Pancreas (tissue), 10 donors: ENCODE results near the gene WNT6. TPM values are rescaled to one million over a fixed set of nuclear protein-coding genes. Genes with fewer than 3 reads are reported as not detected.

Experiments
- ATAC-seq, 4 donors: fragments of 200-7000 bp; cut with Tn5 transposase; one replicate each; pipeline versions ENCODE4 v1.8.0 to v1.9.1; 2020; ENCODE audit warnings: mild to moderate bottlenecking in 4 of 4, moderate library complexity in 4 of 4
- DNase-seq, 6 donors: peaks; one replicate each; pipeline ENCODE4 v3.0.0-alpha.2; 2020
- FAIRE-seq: peaks from 2 replicates; lab custom pipeline; 2012; peaks lifted over from hg19 to GRCh38; lab: Jason Lieb, UNC
- H3K27ac ChIP-seq, 4 donors: fragments of 200-600 bp; sonication (generic); 1 replicate in 3 of 4; 2 replicates in 1 of 4; pipeline versions ENCODE4 v1.5.0 to v1.8.0; 2020
- H3K27me3 ChIP-seq, 4 donors: fragments of 200-600 bp; one replicate each; pipeline ENCODE4 v1.8.0; 2021
- H3K36me3 ChIP-seq, 3 donors: fragments of 200-600 bp; sonication (generic) in 1 of 3; one replicate each; pipeline versions ENCODE4 v1.5.0 to v1.8.0; 2020 to 2021
- H3K4me1 ChIP-seq, 3 donors: fragments of 200-600 bp; one replicate each; pipeline ENCODE4 v1.8.0; 2021
- H3K4me3 ChIP-seq, 4 donors: fragments of 200-600 bp; sonication (generic) in 2 of 4; one replicate each; pipeline versions ENCODE4 v1.5.0 to v1.8.0; 2020 to 2021
- H3K9me3 ChIP-seq, 4 donors: fragments of 200-600 bp; one replicate each; pipeline ENCODE4 v1.8.0; 2021
- WGBS, 2 donors: extraction: QIAGEN DNeasy Blood & Tissue Kit; methylation state at CpG; one replicate each; pipeline ENCODE4 v1.1.7; 2013; 5-methylcytosine and 5-hydroxymethylcytosine counted together
- intact Hi-C, 3 donors: fragments of 100-400 bp; cut with DNase I; formaldehyde crosslinking; loops; one replicate each; pipeline versions ENCODE4 v1.11.1 to v1.14.2; 2022
- polyA plus RNA-seq, 2 donors: library from polyadenylated mRNA; stranded (reverse); fragments of 200-250 nt; gene quantifications; one replicate each; pipeline ENCODE4 v1.2.3, GENCODE V29; 2013
- total RNA-seq, 6 donors: library from RNA; stranded (reverse); fragmentation: NEBNext Ultra II Directional in 4 of 6; extraction: Animal tissue kit (Norgen Biotek cat#: 25700) in 4 of 6; gene quantifications; one replicate each; pipeline versions ENCODE4 v1.2.1 to v1.2.4, GENCODE V29; 2021 to 2023
- TF ChIP-seq, protein P1 (sequence below), 4 donors: fragments of 200-600 bp; sonication (generic) in 3 of 4; IDR thresholded peaks; one replicate each; pipeline versions ENCODE4 v1.5.0 to v1.8.0; 2021; ENCODE audit warnings: antibody characterized with exemption in 4 of 4
- donor health status: healthy with polysubstance abuse.
- donor health status: DM: no; HTN: no; CAD: no; lungs with moderate emphysema.
- donor health status: DM: no; HTN: no; CAD: no.
- donor health status: control.
- donor health status: control.
- donor health status: Bipolar disorder and iron deficiency.
- donor health status: DM: yes; HTN: yes; CAD: no.
- donor health status: DM: no; HTN: no; CAD: no.
- donor health status: DM: no; HTN: no; CAD: no.
- donor health status: DM: yes; HTN: yes; CAD: no.

Gene WNT6
- total and polyA plus RNA-seq, 8 donors: 0.09 to 1.2 (median 0.32) TPM; not detected in 1

DNA sequence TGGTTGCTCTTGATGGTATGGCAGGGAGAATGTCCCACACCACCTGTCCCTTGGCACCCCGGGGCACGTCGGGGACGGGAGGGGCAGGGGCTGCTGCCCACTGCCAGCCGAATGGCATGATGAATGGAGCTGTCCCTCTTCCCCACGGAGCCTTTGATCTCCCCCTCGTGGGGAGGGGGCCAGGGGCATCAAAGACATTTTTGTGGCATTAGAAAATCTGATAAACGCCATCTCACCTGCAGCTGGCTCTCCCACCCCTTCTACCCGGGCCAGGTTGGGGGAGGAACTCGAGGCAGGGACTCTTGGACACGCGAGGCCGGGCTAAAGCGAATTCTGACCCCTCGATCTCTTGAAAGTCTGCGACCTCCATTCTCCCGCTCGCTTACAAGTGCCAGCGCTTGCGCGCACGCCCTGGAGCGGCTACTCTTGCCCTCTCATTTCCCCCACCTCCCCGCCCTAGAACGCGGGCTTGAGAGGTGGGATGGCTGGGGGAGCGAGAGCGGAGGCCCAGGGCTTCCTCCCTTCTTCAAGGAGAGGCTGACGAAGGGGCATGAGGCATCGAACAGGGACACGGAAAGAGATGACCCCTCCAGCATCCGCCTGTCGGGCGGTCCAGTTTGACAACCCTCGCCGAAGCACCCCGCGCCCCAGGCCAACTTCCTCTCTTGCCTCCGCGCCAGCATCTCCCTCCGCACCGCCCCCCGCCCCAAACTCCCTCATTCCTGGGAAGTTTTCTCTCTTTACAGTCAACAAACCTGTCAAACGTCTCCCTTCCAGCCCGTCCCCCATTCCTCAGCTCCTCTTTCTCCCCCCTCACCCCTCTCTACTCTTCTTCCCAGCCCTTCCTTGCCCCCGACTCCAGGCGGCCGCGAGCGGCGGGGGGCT lies 692 bp upstream of the WNT6 start:
- no peak overlapping the region for H3K27ac ChIP-seq
- TF ChIP-seq, protein P1, sequence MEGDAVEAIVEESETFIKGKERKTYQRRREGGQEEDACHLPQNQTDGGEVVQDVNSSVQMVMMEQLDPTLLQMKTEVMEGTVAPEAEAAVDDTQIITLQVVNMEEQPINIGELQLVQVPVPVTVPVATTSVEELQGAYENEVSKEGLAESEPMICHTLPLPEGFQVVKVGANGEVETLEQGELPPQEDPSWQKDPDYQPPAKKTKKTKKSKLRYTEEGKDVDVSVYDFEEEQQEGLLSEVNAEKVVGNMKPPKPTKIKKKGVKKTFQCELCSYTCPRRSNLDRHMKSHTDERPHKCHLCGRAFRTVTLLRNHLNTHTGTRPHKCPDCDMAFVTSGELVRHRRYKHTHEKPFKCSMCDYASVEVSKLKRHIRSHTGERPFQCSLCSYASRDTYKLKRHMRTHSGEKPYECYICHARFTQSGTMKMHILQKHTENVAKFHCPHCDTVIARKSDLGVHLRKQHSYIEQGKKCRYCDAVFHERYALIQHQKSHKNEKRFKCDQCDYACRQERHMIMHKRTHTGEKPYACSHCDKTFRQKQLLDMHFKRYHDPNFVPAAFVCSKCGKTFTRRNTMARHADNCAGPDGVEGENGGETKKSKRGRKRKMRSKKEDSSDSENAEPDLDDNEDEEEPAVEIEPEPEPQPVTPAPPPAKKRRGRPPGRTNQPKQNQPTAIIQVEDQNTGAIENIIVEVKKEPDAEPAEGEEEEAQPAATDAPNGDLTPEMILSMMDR (IDR thresholded peaks at IDR 0.05): no peak
- no peaks in the 10 kb centered on the region for H3K9me3 ChIP-seq
- DNase-seq (peak in 1 of 6 donors; percentile 41), ATAC-seq (no peak), FAIRE-seq (no peak)
- intact Hi-C loops: no loop called here
- WGBS, 2 donors: 6 to 7% methylated on average over 42 to 51 of the region's 51 CpGs
- H3K4me1 ChIP-seq: peaks cover 0 to 2% (median 0%) of the 10 kb centered on the region in 3 donors
- H3K36me3 ChIP-seq: no peaks in the 10 kb centered on the region
- H3K27me3 ChIP-seq: peaks cover 0 to 12% (median 0%) of the 10 kb centered on the region in 4 donors
- peak overlapping the region in 2 of 4 donors; percentile 18 to 40 for H3K4me3 ChIP-seq

GRCh38 chr2:218859988-218860831 lies 605 bp downstream of the WNT6 start:
- no peaks in the 10 kb centered on the region for H3K36me3 ChIP-seq
- intact Hi-C loops: no loop called here
- H3K9me3 ChIP-seq: no peaks in the 10 kb centered on the region
- peaks cover 0 to 12% (median 0%) of the 10 kb centered on the region in 4 donors for H3K27me3 ChIP-seq
- no peak overlapping the region for H3K27ac ChIP-seq
- H3K4me1 ChIP-seq: peaks cover 0 to 2% (median 0%) of the 10 kb centered on the region in 3 donors
- ATAC-seq: peak in 1 of 4 donors; percentile 23
- peak overlapping the region in 3 of 4 donors; percentile 7 to 40 (median 18) for H3K4me3 ChIP-seq
- 4% methylated on average over 40 to 47 of the region's 47 CpGs for whole genome bisulfite sequencing, 2 donors
- FAIRE-seq: no peak
- TF ChIP-seq, protein P1 (IDR thresholded peaks at IDR 0.05): no peak
- peak in 1 of 6 donors; percentile 44 for DNase-seq

GRCh38 chr2:218860950-218861381 lies 1.4 kb downstream of the WNT6 start:
- H3K9me3 ChIP-seq: no peaks in the 10 kb centered on the region
- H3K36me3 ChIP-seq: no peaks in the 10 kb centered on the region
- H3K4me1 ChIP-seq: peaks cover 0 to 2% (median 0%) of the 10 kb centered on the region in 3 donors
- intact Hi-C loops: no loop called here
- ATAC-seq (peak in 3 of 4 donors; percentile 19 to 40 (median 31)), DNase-seq (no peak), FAIRE-seq (no peak)
- TF ChIP-seq, protein P1 (IDR thresholded peaks at IDR 0.05): no peak
- H3K27ac ChIP-seq: no peak overlapping the region
- 6 to 10% methylated on average over 21 of the region's 21 CpGs for WGBS, 2 donors
- H3K4me3 ChIP-seq: no peak overlapping the region
- H3K27me3 ChIP-seq: peaks cover 0 to 12% (median 0%) of the 10 kb centered on the region in 4 donors

- no peak for ATAC-seq
- H3K4me3 ChIP-seq: no peak overlapping the region
- TF ChIP-seq, protein P1 (IDR thresholded peaks at IDR 0.05): no peak
- 64 to 75% methylated on average over 7 of the region's 7 CpGs for WGBS, 2 donors
- H3K27me3 ChIP-seq: peaks cover 0 to 12% (median 0%) of the 10 kb centered on the region in 4 donors
- no peaks in the 10 kb centered on the region for H3K9me3 ChIP-seq
- H3K36me3 ChIP-seq: no peaks in the 10 kb centered on the region
- DNase-seq: peak in 1 of 6 donors; percentile 30
- FAIRE-seq: no peak
- H3K4me1 ChIP-seq: peaks cover 0 to 2% (median 0%) of the 10 kb centered on the region in 3 donors
- H3K27ac ChIP-seq: no peak overlapping the region
- intact Hi-C loops: no loop called here
Measured at GRCh38 chr2:218861645-218862318, 2.2 kb downstream of the WNT6 start.
